ENCODE measurements around the gene THUMPD2. TPM values are rescaled to one million over a fixed set of nuclear protein-coding genes. Genes with fewer than 3 reads are reported as not detected.
A peak's percentile ranks its signal among the peaks of the same experiment; 100 is the strongest.

Gene THUMPD2
- total RNA-seq, 1 experiment from 2014 or later, result 19.5 TPM

GRCh38 chr2:39780825-39781600, 2.0 kb upstream of the THUMPD2 start:
- H2BK15ac ChIP-seq (ENCODE audit: low read depth, low read length), result no peak overlapping the region
- peaks cover 3% of the 10 kb centered on the region; the same call in 1 of the 2 replicates for H3K79me2 ChIP-seq (ENCODE audit: insufficient read depth, low read length)
- no peak overlapping the region for H2BK120ac ChIP-seq (ENCODE audit: low read depth, low read length, poor library complexity, severe bottlenecking)
- no peak overlapping the region for H3K4ac ChIP-seq (ENCODE audit: low read depth, low read length)
- H4K8ac ChIP-seq (replicated peaks; ENCODE audit: insufficient read length, low read depth, low read length), result no peak overlapping the region
- H3K4me1 Mint-ChIP-seq, result peaks cover 40 to 41% of the 10 kb centered on the region in 2 experiments
- H3K14ac ChIP-seq (ENCODE audit: insufficient read depth, low read length), result no peak overlapping the region
- H3K9me3 ChIP-seq (ENCODE audit: control insufficient read depth, low read depth, low read length), result no peaks in the 10 kb centered on the region
- H3K56ac ChIP-seq (ENCODE audit: insufficient read length, low read depth, low read length), result no peak overlapping the region
- no peak overlapping the region for H4K5ac ChIP-seq (ENCODE audit: insufficient read length, low read depth, low read length)
- no peak overlapping the region for H2AK5ac ChIP-seq (ENCODE audit: insufficient read length, low read length)
- no peak overlapping the region for H3K4me2 ChIP-seq (ENCODE audit: insufficient read depth, insufficient read length, low read length)
- H3T11ph ChIP-seq (ENCODE audit: low read length), result no peak overlapping the region
- DNase-seq, result no peak
- H3K23me2 ChIP-seq (ENCODE audit: insufficient read length, low read depth, low read length, poor library complexity, severe bottlenecking), result peaks cover 7% of the 10 kb centered on the region
- H3K79me1 ChIP-seq (ENCODE audit: insufficient read depth, low read depth, low read length, poor library complexity, severe bottlenecking), result no peaks in the 10 kb centered on the region
- no peak overlapping the region for H2BK12ac ChIP-seq (ENCODE audit: insufficient read length, low read depth, low read length)
- no peaks in the 10 kb centered on the region for H3K27me3 ChIP-seq (ENCODE audit: insufficient read depth, low read length)
- peaks cover 1% of the 10 kb centered on the region for H3K27me3 Mint-ChIP-seq (ENCODE audit: low read depth)
- no peak overlapping the region for H2BK20ac ChIP-seq (ENCODE audit: low read depth, low read length, poor library complexity, severe bottlenecking)
- no peak overlapping the region for H3K4me3 Mint-ChIP-seq
- no peak for TF ChIP-seq CTCF (conservative IDR thresholded peaks at IDR 0.05)
- H2AFZ ChIP-seq (ENCODE audit: low read length), result no peak overlapping the region
- no peaks in the 10 kb centered on the region; the same call in 1 of the 2 replicates for H3K4me1 ChIP-seq (ENCODE audit: insufficient read depth, low read length)
- no peak overlapping the region for H3K23ac ChIP-seq (ENCODE audit: insufficient read length, low read depth, low read length)
- H4K91ac ChIP-seq (ENCODE audit: insufficient read length, low read depth, low read length), result no peak overlapping the region
- no peak overlapping the region for H3K9ac ChIP-seq (ENCODE audit: extremely low read depth, insufficient read length, low read length)
- 100% methylated on average over 3 of the region's 14 CpGs for WGBS (ENCODE audit: extremely low coverage, insufficient read length, low lambda C conversion rate)
- H3K27ac Mint-ChIP-seq, result peak overlapping the region in 1 of 3 experiments; percentile 17; a peak in 1 of 7 replicates
- H2BK5ac ChIP-seq (ENCODE audit: insufficient read length, low read length), result no peak overlapping the region
- H3K9me3 Mint-ChIP-seq, result peaks cover 0 to 2% of the 10 kb centered on the region in 2 experiments; a peak in 2 of 5 replicates
- no peaks in the 10 kb centered on the region for H4K20me1 ChIP-seq (ENCODE audit: control insufficient read depth, insufficient read depth, insufficient read length)
- no peak overlapping the region for H3K27ac ChIP-seq (ENCODE audit: insufficient read length, low read depth, low read length)
- peaks cover 7 to 18% (median 15%) of the 10 kb centered on the region in 3 experiments for H3K36me3 Mint-ChIP-seq (ENCODE audit: insufficient read depth in 1 of 3, low read depth in 3 of 3)
- H3K18ac ChIP-seq (ENCODE audit: insufficient read length, low read depth, low read length), result no peak overlapping the region

Data from H9 (cell line).